ENCODE results near the gene SORCS2. TPM values are rescaled to one million over a fixed set of nuclear protein-coding genes. Genes with fewer than 3 reads are reported as not detected.

The SORCS2 gene
- total RNA-seq, 1 donor from 2014 or later, result not detected

GRCh38 chr4:7278981-7279380, 86.6 kb downstream of the SORCS2 start:
- CTCF ChIA-PET, result no interaction called here
- intact Hi-C loops (cut with micrococcal nuclease), result no loop called here
- TF ChIP-seq, protein P1, sequence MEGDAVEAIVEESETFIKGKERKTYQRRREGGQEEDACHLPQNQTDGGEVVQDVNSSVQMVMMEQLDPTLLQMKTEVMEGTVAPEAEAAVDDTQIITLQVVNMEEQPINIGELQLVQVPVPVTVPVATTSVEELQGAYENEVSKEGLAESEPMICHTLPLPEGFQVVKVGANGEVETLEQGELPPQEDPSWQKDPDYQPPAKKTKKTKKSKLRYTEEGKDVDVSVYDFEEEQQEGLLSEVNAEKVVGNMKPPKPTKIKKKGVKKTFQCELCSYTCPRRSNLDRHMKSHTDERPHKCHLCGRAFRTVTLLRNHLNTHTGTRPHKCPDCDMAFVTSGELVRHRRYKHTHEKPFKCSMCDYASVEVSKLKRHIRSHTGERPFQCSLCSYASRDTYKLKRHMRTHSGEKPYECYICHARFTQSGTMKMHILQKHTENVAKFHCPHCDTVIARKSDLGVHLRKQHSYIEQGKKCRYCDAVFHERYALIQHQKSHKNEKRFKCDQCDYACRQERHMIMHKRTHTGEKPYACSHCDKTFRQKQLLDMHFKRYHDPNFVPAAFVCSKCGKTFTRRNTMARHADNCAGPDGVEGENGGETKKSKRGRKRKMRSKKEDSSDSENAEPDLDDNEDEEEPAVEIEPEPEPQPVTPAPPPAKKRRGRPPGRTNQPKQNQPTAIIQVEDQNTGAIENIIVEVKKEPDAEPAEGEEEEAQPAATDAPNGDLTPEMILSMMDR (IDR thresholded peaks at IDR 0.05), result no peak
- DNase-seq (no peak), ATAC-seq (ENCODE audit: low read depth) (no peak)
- Mint-ChIP-seq H3K36me3 (ENCODE audit: low read depth) (no peaks in the 10 kb centered on the region), H3K27ac (no peak overlapping the region), H3K9me3 (no peaks in the 10 kb centered on the region), H3K4me3 (no peak overlapping the region), H3K4me1 (no peaks in the 10 kb centered on the region), H3K27me3 (peaks cover 3% of the 10 kb centered on the region)
- POLR2A ChIA-PET, result no interaction called here

GRCh38 chr4:7279902-7280301, 87.6 kb downstream of the SORCS2 start:
- no peaks in the 10 kb centered on the region for H3K4me1 Mint-ChIP-seq
- DNase-seq (no peak), ATAC-seq (ENCODE audit: low read depth) (no peak)
- intact Hi-C loops (cut with micrococcal nuclease), result no loop called here
- TF ChIP-seq, protein P1 (IDR thresholded peaks at IDR 0.05), result no peak
- peaks cover 3% of the 10 kb centered on the region for H3K27me3 Mint-ChIP-seq
- H3K4me3 Mint-ChIP-seq, result no peak overlapping the region
- H3K27ac Mint-ChIP-seq, result no peak overlapping the region
- POLR2A ChIA-PET, result no interaction called here
- H3K9me3 Mint-ChIP-seq, result no peaks in the 10 kb centered on the region
- CTCF ChIA-PET, result no interaction called here
- no peaks in the 10 kb centered on the region for H3K36me3 Mint-ChIP-seq (ENCODE audit: low read depth)

DNA sequence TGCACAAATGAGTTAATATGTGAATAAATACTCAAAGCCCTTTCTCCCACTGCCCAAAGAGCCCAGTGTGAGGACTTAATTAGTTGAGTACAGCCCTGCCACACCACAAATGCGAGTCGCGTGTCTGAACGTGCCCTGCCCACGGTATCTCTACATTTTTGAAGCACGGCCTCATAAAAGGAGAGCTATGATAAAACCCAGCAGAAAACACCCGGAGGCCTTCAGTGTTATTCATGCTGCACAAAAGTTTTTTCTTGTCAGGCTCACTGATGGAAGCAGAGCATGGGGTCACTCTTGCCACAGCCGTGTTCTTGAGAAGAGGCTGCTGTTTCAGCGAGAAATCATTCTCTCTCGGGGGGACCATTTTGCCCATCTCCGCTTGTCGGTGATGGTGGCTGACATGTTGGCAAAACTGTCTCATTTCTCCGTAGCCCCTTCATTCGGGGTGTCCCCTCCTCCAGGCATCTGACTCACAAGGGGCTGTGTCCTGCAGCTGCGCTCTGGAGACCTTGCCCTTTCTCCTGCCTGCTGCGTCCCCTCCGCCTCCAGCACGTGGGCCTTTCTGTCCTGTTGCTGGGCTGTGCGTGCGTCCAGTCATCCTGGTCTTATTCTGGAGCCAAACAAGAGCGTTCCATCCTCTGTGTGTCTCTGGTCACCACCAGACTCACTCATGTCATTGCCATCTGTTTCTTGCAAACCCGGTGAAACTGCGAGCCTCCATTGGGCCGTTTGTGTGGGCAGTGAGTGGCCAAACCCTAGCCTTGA, 88.8 kb downstream of the SORCS2 start:
- peaks cover 5% of the 10 kb centered on the region for H3K27me3 Mint-ChIP-seq
- intact Hi-C loops (cut with micrococcal nuclease), result no loop called here
- H3K4me3 Mint-ChIP-seq, result no peak overlapping the region
- CTCF ChIA-PET, result no interaction called here
- no peak overlapping the region for H3K27ac Mint-ChIP-seq
- H3K36me3 Mint-ChIP-seq (ENCODE audit: low read depth), result no peaks in the 10 kb centered on the region
- DNase-seq (no peak), ATAC-seq (ENCODE audit: low read depth) (no peak)
- TF ChIP-seq, protein P1 (IDR thresholded peaks at IDR 0.05), result no peak
- no peaks in the 10 kb centered on the region for H3K4me1 Mint-ChIP-seq
- no peaks in the 10 kb centered on the region for H3K9me3 Mint-ChIP-seq
- POLR2A ChIA-PET, result no interaction called here

- no peaks in the 10 kb centered on the region for H3K9me3 Mint-ChIP-seq
Observed at GRCh38 chr4:7281691-7282665, 89.6 kb downstream of the SORCS2 start.

More at GRCh38 chr4:7281691-7282665, 89.6 kb downstream of the SORCS2 start:
- ChIA-PET CTCF (no interaction called here), POLR2A (no interaction called here)
- H3K4me1 Mint-ChIP-seq, result no peaks in the 10 kb centered on the region
- TF ChIP-seq, protein P1 (IDR thresholded peaks at IDR 0.05), result no peak
- intact Hi-C loops (cut with micrococcal nuclease), result no loop called here
- peaks cover 8% of the 10 kb centered on the region for H3K27me3 Mint-ChIP-seq
- DNase-seq (no peak), ATAC-seq (ENCODE audit: low read depth) (no peak)
- no peak overlapping the region for H3K4me3 Mint-ChIP-seq
- H3K27ac Mint-ChIP-seq, result no peak overlapping the region
- H3K36me3 Mint-ChIP-seq (ENCODE audit: low read depth), result no peaks in the 10 kb centered on the region

Measured in activated B cell treated with CpG ODN at 0.5 μM for 24 hours (primary cell).